ENCODE results near the gene VPS13A.
A peak's percentile ranks its signal among the peaks of the same experiment; 100 is the strongest.
"Not testable (repeated sequence)": the region's sequence is repeated elsewhere in the genome, so short reads cannot be mapped to it uniquely, and the experiment has no call there.

Gene VPS13A

GRCh38 chr9:77251050-77251449 is 73.7 kb downstream of the VPS13A start:
- TF ChIP-seq CTCF (IDR thresholded peaks at IDR 0.05; ENCODE audit: insufficient read depth, low read depth, low read length, missing control alignments): no peak
- no peak for DNase-seq (ENCODE audit: low read depth)
- H3K4me3 ChIP-seq (ENCODE audit: low read length): no peak overlapping the region

GRCh38 chr9:77257275-77257674 is 79.9 kb downstream of the VPS13A start:
- TF ChIP-seq CTCF (IDR thresholded peaks at IDR 0.05; ENCODE audit: insufficient read depth, low read depth, low read length, missing control alignments): no peak
- H3K4me3 ChIP-seq (ENCODE audit: low read length): no peak overlapping the region
- DNase-seq (ENCODE audit: low read depth): no peak

- TF ChIP-seq CTCF (IDR thresholded peaks at IDR 0.05; ENCODE audit: insufficient read depth, low read depth, low read length, missing control alignments): no peak
- no peak for DNase-seq (ENCODE audit: low read depth)
- no peak overlapping the region for H3K4me3 ChIP-seq (ENCODE audit: low read length)
These were observed 84.3 kb downstream of the VPS13A start for GRCh38 chr9:77261605-77262004.

- DNase-seq (ENCODE audit: low read depth); H3K4me3 ChIP-seq (ENCODE audit: low read length): not testable (repeated sequence)
These were observed 90.4 kb downstream of the VPS13A start for GRCh38 chr9:77267762-77268161.

- no peak for TF ChIP-seq CTCF (IDR thresholded peaks at IDR 0.05; ENCODE audit: insufficient read depth, low read depth, low read length, missing control alignments)
- peak; percentile 80 for DNase-seq (ENCODE audit: low read depth)
- no peak overlapping the region for H3K4me3 ChIP-seq (ENCODE audit: low read length)
These were observed 93.8 kb downstream of the VPS13A start for GRCh38 chr9:77271023-77271690.

GRCh38 chr9:77276799-77277198 is 99.5 kb downstream of the VPS13A start:
- no peak for DNase-seq (ENCODE audit: low read depth)
- TF ChIP-seq CTCF (IDR thresholded peaks at IDR 0.05; ENCODE audit: insufficient read depth, low read depth, low read length, missing control alignments): no peak
- no peak overlapping the region for H3K4me3 ChIP-seq (ENCODE audit: low read length)

GRCh38 chr9:77277719-77278118 is 100.4 kb downstream of the VPS13A start:
- TF ChIP-seq CTCF (IDR thresholded peaks at IDR 0.05; ENCODE audit: insufficient read depth, low read depth, low read length, missing control alignments): no peak

More at GRCh38 chr9:77277719-77278118, 100.4 kb downstream of the VPS13A start:
- H3K4me3 ChIP-seq (ENCODE audit: low read length): no peak overlapping the region
- DNase-seq (ENCODE audit: low read depth): no peak
